Measurements from ENCODE around the gene SH3PXD2A. TPM values are rescaled to one million over a fixed set of nuclear protein-coding genes. Genes with fewer than 3 reads are reported as not detected.
A peak's percentile ranks its signal among the peaks of the same experiment; 100 is the strongest.

Gene SH3PXD2A
- total and polyA plus RNA-seq, 12 donors = 6.9 to 44.9 (median 34.4) TPM

DNA sequence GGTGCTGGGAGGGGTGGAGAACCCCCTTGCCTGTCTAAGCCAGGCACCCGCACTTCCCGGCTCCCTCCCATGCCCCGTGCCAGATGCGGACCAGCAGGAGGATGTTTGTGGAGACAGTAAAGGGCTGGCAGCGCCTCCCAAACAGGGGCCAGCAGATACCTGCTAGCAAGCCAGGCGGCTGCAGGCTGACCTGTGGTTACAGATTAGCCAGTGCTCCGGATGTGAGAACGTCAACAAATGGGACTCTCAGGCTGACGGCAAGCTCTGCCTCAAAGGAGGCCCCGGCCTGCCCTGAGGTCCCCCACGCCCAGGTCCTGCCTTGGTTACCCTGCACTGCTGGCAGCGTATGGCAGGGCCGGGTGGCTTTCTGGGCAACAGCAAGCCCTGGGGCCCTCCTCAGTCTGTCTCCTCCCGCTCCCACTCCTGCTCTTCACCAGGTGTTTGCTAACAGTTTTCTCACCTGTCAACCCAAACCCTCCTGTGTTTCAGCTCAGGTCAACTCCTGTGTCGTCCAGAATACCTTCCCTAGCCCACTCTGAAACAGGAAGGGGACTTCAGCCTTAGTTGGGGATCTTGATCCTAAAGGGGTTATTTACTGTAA is 276.5 kb downstream of the SH3PXD2A start:
- TF ChIP-seq, protein P1, sequence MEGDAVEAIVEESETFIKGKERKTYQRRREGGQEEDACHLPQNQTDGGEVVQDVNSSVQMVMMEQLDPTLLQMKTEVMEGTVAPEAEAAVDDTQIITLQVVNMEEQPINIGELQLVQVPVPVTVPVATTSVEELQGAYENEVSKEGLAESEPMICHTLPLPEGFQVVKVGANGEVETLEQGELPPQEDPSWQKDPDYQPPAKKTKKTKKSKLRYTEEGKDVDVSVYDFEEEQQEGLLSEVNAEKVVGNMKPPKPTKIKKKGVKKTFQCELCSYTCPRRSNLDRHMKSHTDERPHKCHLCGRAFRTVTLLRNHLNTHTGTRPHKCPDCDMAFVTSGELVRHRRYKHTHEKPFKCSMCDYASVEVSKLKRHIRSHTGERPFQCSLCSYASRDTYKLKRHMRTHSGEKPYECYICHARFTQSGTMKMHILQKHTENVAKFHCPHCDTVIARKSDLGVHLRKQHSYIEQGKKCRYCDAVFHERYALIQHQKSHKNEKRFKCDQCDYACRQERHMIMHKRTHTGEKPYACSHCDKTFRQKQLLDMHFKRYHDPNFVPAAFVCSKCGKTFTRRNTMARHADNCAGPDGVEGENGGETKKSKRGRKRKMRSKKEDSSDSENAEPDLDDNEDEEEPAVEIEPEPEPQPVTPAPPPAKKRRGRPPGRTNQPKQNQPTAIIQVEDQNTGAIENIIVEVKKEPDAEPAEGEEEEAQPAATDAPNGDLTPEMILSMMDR (IDR thresholded peaks at IDR 0.05) = no peak
- peaks cover 0 to 16% (median 4%) of the 10 kb centered on the region in 9 donors for H3K4me1 ChIP-seq
- ATAC-seq = peak in 1 of 8 donors; percentile 8
- WGBS, 2 donors = 76 to 81% methylated on average over 15 of the region's 15 CpGs
- no peak overlapping the region for H3K4me3 ChIP-seq
- DNase-seq = no peak
- no peak overlapping the region for H3K27ac ChIP-seq
- peaks cover 0 to 15% (median 12%) of the 10 kb centered on the region in 7 donors for H3K27me3 ChIP-seq
- intact Hi-C loops (cut with DNase I) = no loop called here
- no peaks in the 10 kb centered on the region for H3K36me3 ChIP-seq
- H3K9me3 ChIP-seq = no peaks in the 10 kb centered on the region

DNA sequence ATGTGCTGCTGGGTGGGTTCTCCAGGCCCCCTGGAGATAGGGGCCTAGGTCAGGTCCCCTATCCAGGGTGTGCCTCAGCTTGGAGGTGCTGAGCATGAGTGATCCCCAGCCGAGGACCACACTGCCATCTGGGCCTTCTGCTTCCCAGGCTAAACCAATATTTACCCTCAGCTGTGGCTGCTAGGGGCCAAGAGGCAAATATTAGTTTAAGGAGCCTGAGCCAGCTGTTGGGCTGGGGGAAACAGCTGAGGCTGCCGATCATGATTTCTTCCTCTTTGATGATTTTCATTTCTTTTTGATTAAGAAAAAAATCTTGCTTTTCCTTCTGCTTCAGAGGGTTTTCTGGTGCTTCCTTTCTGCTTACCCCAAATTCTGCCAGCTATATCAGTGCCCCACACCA is 278.5 kb downstream of the SH3PXD2A start:
- no peak for ATAC-seq
- Histone ChIP-seq H3K27me3 (peaks cover 0 to 13% (median 0%) of the 10 kb centered on the region in 7 donors), H3K27ac (no peak overlapping the region), H3K4me1 (peaks cover 0 to 16% (median 4%) of the 10 kb centered on the region in 9 donors), H3K4me3 (no peak overlapping the region), H3K36me3 (no peaks in the 10 kb centered on the region), H3K9me3 (no peaks in the 10 kb centered on the region)
- 61 to 76% methylated on average over 2 of the region's 2 CpGs for WGBS, 2 donors
- no peak for DNase-seq
- TF ChIP-seq, protein P1 (IDR thresholded peaks at IDR 0.05) = no peak
- intact Hi-C loops (cut with DNase I) = no loop called here

DNA sequence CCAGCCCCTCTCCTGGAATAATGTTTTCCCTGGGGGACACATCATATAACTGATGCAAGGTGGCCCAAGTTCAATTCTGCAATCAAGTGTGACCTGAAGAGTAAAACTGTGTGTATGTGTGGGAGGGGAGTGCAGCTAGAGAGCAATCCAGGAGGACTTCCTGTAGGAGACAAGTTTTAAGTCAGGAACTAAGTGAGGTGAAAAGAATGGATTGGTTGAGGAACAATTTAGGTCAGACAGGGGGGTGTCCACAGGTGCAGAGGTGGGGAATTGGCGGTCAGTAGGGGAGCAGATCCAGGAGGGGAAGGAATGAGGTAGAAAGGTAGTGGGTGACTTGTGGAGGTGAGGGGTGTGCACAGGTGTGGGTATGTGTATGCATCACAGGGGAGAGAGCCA is 279.3 kb downstream of the SH3PXD2A start:
- intact Hi-C loops (cut with DNase I) = no loop called here
- Histone ChIP-seq H3K4me3 (no peak overlapping the region), H3K27ac (no peak overlapping the region), H3K36me3 (no peaks in the 10 kb centered on the region), H3K9me3 (no peaks in the 10 kb centered on the region), H3K4me1 (peaks cover 0 to 13% (median 4%) of the 10 kb centered on the region in 9 donors), H3K27me3 (peaks cover 0 to 12% (median 0%) of the 10 kb centered on the region in 7 donors)
- WGBS, 2 donors = 98 to 100% methylated on average over 1 of the region's 1 CpG
- TF ChIP-seq, protein P1 (IDR thresholded peaks at IDR 0.05) = no peak
- ATAC-seq = no peak
- no peak for DNase-seq

DNA sequence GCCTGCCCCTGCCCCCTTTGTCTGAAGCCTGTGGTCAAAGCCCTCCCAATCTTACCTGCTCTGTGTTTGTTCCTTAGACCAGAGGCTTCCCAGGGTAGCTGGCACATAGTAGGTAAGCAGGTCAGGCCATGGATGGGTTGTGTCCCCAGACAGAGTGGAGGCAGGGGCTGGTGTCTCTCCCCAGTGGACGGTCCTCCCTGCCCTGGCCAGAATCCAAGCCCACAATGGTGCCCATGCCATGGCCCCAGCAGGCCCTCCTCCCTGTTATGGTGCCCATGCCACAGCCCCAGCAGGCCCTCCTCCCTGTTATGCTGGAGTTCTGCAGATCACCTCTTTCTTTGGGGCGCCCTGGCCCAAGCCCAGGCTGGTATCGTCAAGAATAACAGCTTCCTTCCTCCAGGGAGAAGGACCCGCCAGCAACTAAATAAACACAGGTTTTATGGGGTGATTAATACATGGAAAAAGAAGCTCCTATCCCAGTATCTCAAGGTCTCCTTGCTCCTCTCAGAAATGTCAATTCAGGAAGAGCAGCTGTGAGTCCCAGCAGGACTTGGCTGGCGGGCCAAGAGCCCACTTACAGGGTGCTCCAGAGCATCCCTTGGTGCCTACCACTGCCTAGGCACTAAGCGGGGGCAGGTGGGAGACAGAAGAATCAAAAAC is 279.8 kb downstream of the SH3PXD2A start:
- Histone ChIP-seq H3K27me3 (peaks cover 0 to 12% (median 0%) of the 10 kb centered on the region in 7 donors), H3K36me3 (no peaks in the 10 kb centered on the region), H3K9me3 (no peaks in the 10 kb centered on the region), H3K27ac (no peak overlapping the region), H3K4me3 (no peak overlapping the region), H3K4me1 (peaks cover 0 to 8% (median 2%) of the 10 kb centered on the region in 9 donors)
- DNase-seq = no peak
- intact Hi-C loops (cut with DNase I) = no loop called here
- TF ChIP-seq, protein P1 (IDR thresholded peaks at IDR 0.05) = no peak
- 73 to 85% methylated on average over 6 of the region's 6 CpGs for WGBS, 2 donors
- no peak for ATAC-seq

Measured in heart right ventricle (tissue), 16 donors.